HepG2 (cell line): Measurements from ENCODE around the gene GOT1. TPM values are rescaled to one million over a fixed set of nuclear protein-coding genes. Genes with fewer than 3 reads are reported as not detected.
A peak's percentile ranks its signal among the peaks of the same experiment; 100 is the strongest.

ENCODE experiments used
- ATF7 ChIP-seq, 2 experiments: fragments of 450-650 bp in 1 of 2; sonication (generic) in 1 of 2; formaldehyde crosslinking in 1 of 2; IDR thresholded peaks; 2 replicates each; pipeline versions ENCODE4 v1.4.0 to v1.6.1; 2016 to 2020; ENCODE audit warnings: antibody characterized with exemption in 1 of 2, mild to moderate bottlenecking in 1 of 2, missing genetic modification reagents in 1 of 2
- BCL6 ChIP-seq: IDR thresholded peaks from 2 replicates; pipeline ENCODE4 v1.6.1; 2016; ENCODE audit warnings: missing genetic modification reagents, missing compliant biosample characterization
- DMAP1 ChIP-seq: IDR thresholded peaks from 2 replicates; pipeline ENCODE4 v1.6.1; 2016
- EEA1 ChIP-seq: sonication (generic); formaldehyde crosslinking; IDR thresholded peaks from 2 replicates; pipeline ENCODE4 v1.5.1; 2020; ENCODE audit warnings: mild to moderate bottlenecking, missing genetic modification reagents, borderline replicate concordance
- EZH2 ChIP-seq: conservative IDR thresholded peaks from 2 replicates; pipeline ENCODE4 v1.6.1; 2012; ENCODE audit warnings: mild to moderate bottlenecking, low read depth, low read length, moderate library complexity
- NFATC3 ChIP-seq: sonication (generic); formaldehyde crosslinking; IDR thresholded peaks from 2 replicates; pipeline ENCODE4 v1.5.1; 2020; ENCODE audit warnings: mild to moderate bottlenecking, missing genetic modification reagents
- PLSCR1 ChIP-seq: sonication (generic); formaldehyde crosslinking; IDR thresholded peaks from 2 replicates; pipeline ENCODE4 v1.5.0; 2020; ENCODE audit warnings: missing genetic modification reagents, mild to moderate bottlenecking, borderline replicate concordance
- POLR2A ChIP-seq, 2 experiments: IDR thresholded peaks; 2 replicates each; pipeline ENCODE4 v1.6.1; 2011; ENCODE audit warnings: low read depth in 2 of 2, low read length in 2 of 2, mild to moderate bottlenecking in 1 of 2, moderate library complexity in 1 of 2; ENCODE audit not compliant: insufficient read depth in 1 of 2
- PRDM4 ChIP-seq: sonication (generic); formaldehyde crosslinking; IDR thresholded peaks from 2 replicates; pipeline ENCODE4 v1.9.0; 2021; ENCODE audit warnings: missing genetic modification reagents, borderline replicate concordance
- RFX5 ChIP-seq: IDR thresholded peaks from 2 replicates; pipeline ENCODE4 v1.6.1; 2011; ENCODE audit warnings: low read depth, low read length, improper control_type of control experiment
- SMC3 ChIP-seq: IDR thresholded peaks from 2 replicates; pipeline ENCODE4 v1.6.1; 2011; ENCODE audit warnings: low read length, improper control_type of control experiment
- ZBTB34 ChIP-seq: sonication (generic); formaldehyde crosslinking; IDR thresholded peaks from 2 replicates; pipeline ENCODE4 v1.8.0; 2022; ENCODE audit warnings: mild to moderate bottlenecking, missing genetic modification reagents
- ZNF383 ChIP-seq: sonication (generic); formaldehyde crosslinking; IDR thresholded peaks from 2 replicates; pipeline ENCODE4 v1.4.0; 2020; ENCODE audit warnings: missing genetic modification reagents, mild to moderate bottlenecking, borderline replicate concordance
- ZNF530 ChIP-seq: sonication (generic); formaldehyde crosslinking; IDR thresholded peaks from 2 replicates; pipeline ENCODE4 v1.5.0; 2020; ENCODE audit warnings: low read depth, mild to moderate bottlenecking, missing genetic modification reagents
- polyA plus RNA-seq, 8 experiments: library from polyadenylated mRNA; depleted of rRNA in 3 of 8; stranded (reverse) in 7 of 8; unstranded in 1 of 8; fragments of >200 nt; fragmentation: Illumina TruSeq in 4 of 8; extraction: Trizol in 4 of 8; gene quantifications; 2 replicates each; pipeline versions ENCODE4 v1.2.1 to v1.2.3, GENCODE V29; 2011 to 2016; ENCODE audit warnings: low read depth in 4 of 8, missing spikeins in 1 of 8, mixed read lengths in 1 of 8; ENCODE audit not compliant: insufficient read depth in 1 of 8
- total RNA-seq, 5 experiments: library from RNA; depleted of rRNA; stranded (reverse); fragments of >200 nt; fragmentation: Illumina TruSeq; extraction: Trizol; gene quantifications; 2 replicates each; pipeline ENCODE4 v1.2.3, GENCODE V29; 2016; ENCODE audit warnings: low read depth in 1 of 5
- TF ChIP-seq, protein P1 (sequence below): sonication (generic); formaldehyde crosslinking; IDR thresholded peaks from 2 replicates; pipeline ENCODE4 v1.5.0; 2020; ENCODE audit warnings: mild to moderate bottlenecking, missing genetic modification reagents, moderate library complexity
- TF ChIP-seq, protein P2 (sequence below): sonication (generic); formaldehyde crosslinking; IDR thresholded peaks from 2 replicates; pipeline ENCODE4 v1.8.1; 2022; ENCODE audit warnings: low read depth, mild to moderate bottlenecking, missing genetic modification reagents

GOT1 gene
- total and polyA plus RNA-seq, 2 of the 13 experiments (the other 11 are each of a cell fraction or from before 2014, with no cell fraction given): 81.2 to 102 TPM

DNA sequence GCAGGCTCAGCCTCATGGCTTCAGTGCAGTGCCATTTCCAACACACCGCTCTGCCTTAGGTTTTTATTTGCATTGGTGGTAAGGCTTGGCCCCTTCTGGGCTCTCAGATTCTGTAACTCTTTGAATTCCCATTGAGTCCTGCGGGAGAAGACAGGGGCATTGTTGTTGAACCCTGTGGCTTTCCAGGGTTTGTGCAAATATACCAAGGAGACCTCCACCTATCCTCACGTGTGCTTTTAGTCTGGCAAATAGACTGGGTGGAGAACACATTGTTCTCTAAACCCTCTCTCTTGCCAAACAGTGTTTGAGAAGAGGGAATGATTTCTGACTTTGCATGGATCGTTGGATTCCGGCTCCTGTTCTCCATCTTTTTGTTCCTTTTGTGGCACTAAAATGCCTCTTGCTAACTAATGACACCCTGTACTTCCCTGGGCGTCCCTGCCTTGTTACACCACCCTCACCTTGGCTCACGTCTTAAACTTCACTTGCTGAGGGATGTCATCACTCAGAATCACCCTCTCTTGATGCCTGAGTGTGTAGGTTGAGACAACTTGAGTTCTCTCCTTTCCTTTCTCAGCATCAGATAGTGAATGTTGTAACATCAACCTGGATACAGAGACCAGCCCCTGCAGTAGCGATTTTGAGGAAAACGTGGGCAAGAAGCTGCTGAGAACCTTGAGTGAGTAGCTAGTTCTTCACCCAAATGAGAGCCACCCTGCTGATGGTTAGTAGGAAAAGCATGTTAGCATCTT is 40.5 kb downstream of the GOT1 start (continued):
- TF ChIP-seq, protein P1, sequence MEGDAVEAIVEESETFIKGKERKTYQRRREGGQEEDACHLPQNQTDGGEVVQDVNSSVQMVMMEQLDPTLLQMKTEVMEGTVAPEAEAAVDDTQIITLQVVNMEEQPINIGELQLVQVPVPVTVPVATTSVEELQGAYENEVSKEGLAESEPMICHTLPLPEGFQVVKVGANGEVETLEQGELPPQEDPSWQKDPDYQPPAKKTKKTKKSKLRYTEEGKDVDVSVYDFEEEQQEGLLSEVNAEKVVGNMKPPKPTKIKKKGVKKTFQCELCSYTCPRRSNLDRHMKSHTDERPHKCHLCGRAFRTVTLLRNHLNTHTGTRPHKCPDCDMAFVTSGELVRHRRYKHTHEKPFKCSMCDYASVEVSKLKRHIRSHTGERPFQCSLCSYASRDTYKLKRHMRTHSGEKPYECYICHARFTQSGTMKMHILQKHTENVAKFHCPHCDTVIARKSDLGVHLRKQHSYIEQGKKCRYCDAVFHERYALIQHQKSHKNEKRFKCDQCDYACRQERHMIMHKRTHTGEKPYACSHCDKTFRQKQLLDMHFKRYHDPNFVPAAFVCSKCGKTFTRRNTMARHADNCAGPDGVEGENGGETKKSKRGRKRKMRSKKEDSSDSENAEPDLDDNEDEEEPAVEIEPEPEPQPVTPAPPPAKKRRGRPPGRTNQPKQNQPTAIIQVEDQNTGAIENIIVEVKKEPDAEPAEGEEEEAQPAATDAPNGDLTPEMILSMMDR (CRISPR knock-in tag): no peak
- TF ChIP-seq BCL6 (CRISPR knock-in tag) (peak; percentile 98), ATF7 (IDR thresholded peaks at IDR 0.05) (no peak), ATF7 (CRISPR knock-in tag; IDR thresholded peaks at IDR 0.05) (no peak), EEA1 (no peak), NFATC3 (CRISPR knock-in tag) (no peak), POLR2A (IDR thresholded peaks at IDR 0.05; ENCODE audit: insufficient read depth in 1 of 2, low read depth in 2 of 2, low read length in 2 of 2) (no peak), PLSCR1 (no peak), SMC3 (no peak), PRDM4 (no peak), EZH2 (no peak), RFX5 (no peak), ZNF383 (CRISPR knock-in tag) (no peak), ZBTB34 (peak; percentile 92), ZNF530 (no peak), DMAP1 (CRISPR knock-in tag) (no peak)
- TF ChIP-seq, protein P2, sequence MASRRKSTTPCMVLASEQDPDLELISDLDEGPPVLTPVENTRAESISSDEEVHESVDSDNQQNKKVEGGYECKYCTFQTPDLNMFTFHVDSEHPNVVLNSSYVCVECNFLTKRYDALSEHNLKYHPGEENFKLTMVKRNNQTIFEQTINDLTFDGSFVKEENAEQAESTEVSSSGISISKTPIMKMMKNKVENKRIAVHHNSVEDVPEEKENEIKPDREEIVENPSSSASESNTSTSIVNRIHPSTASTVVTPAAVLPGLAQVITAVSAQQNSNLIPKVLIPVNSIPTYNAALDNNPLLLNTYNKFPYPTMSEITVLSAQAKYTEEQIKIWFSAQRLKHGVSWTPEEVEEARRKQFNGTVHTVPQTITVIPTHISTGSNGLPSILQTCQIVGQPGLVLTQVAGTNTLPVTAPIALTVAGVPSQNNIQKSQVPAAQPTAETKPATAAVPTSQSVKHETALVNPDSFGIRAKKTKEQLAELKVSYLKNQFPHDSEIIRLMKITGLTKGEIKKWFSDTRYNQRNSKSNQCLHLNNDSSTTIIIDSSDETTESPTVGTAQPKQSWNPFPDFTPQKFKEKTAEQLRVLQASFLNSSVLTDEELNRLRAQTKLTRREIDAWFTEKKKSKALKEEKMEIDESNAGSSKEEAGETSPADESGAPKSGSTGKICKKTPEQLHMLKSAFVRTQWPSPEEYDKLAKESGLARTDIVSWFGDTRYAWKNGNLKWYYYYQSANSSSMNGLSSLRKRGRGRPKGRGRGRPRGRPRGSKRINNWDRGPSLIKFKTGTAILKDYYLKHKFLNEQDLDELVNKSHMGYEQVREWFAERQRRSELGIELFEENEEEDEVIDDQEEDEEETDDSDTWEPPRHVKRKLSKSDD (CRISPR knock-in tag): no peak
